ENCODE measurements around the gene SPNS2. TPM values are rescaled to one million over a fixed set of nuclear protein-coding genes. Genes with fewer than 3 reads are reported as not detected.
A peak's percentile ranks its signal among the peaks of the same experiment; 100 is the strongest.

Gene SPNS2
- polyA plus RNA-seq, 3 donors, result 0.23 to 0.33 TPM; not detected in 1

DNA sequence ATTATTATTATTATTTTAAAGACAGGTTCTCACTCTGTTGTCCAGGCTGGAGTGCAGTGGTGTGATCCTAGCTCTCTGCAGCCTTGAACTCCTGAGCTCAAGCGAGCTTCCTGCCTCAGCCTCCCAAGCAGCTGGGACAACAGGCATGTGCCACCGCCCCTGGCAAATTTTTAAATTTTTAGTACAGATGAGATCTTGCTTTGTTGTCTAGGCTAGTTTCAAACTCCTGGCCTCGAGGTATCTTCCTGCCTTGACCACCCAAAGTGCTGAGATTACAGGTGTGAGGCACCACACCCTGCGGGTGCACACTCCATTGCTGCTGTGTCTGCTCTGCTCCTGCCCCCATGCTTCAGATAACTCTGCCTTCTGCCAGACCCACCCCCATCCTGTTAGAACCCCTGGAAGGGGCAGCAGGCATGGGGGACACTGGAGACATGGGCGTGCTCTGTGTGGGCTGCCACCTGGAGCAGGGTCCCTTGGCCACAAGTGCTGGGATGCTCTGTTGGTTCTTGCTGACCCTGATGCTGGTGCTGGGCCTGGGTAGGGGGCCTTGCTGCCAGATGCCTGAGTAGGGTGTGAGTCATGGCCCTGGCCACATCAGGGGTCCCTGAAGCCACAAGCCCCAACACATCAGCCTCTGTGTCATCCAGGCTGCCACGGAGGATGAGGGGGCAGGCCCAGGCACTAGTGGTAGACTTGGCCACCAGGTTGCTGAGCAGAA lies 59.1 kb downstream of the SPNS2 start:
- H3K4me1 ChIP-seq (ENCODE audit: control insufficient read depth in 1 of 2, insufficient read depth in 2 of 2, low read length in 2 of 2), result peaks cover 19 to 26% of the 10 kb centered on the region in 2 donors
- peaks cover 2 to 8% of the 10 kb centered on the region in 2 donors for H3K36me3 Mint-ChIP-seq

DNA sequence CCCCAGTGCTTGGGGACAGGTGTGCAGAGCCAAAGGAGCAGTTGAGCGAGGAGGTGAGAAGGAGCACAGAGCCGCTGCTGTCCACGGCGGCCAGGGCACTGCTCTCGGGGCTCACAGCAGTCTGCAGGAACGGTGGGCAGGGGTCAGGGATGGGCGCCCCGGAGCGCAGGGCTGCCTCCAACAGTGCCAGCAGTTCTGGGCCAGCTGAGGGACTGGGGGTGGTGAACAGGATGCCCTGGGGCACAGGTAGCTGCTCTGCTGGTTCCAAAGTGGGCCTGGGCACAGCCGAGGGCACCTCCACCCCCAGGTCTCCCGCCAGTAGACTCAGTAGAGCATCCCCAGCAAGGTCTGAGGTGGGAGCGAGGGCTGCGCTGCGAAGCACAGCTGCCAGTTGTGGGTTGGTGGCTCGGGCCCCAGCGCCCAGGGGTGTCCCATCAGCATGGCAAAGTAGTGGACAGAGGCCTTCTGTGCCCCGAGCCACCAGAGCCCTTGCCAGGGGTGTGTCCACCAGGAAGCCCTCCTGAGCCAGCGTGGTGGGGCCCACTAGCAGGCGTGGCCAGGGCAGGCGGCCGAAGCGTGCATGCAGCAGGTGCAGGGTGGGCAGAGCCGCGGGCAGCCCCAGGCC lies 59.8 kb downstream of the SPNS2 start:
- WGBS (ENCODE audit: insufficient coverage), result 96% methylated on average over 21 of the region's 24 CpGs
- Histone ChIP-seq H3K9ac (ENCODE audit: insufficient read depth, low read length, poor library complexity, severe bottlenecking) (no peak overlapping the region), H3K79me2 (ENCODE audit: insufficient read depth, low read length) (peaks cover 16% of the 10 kb centered on the region), H3K36me3 (replicated peaks in 1 of 2; ENCODE audit: control insufficient read depth in 1 of 2, insufficient read depth in 2 of 2, low read length in 2 of 2) (peaks cover 2% of the 10 kb centered on the region in 2 donors), H3K4me3 (replicated peaks in 1 of 3; ENCODE audit: low read depth in 2 of 3, low read length in 3 of 3) (no peak overlapping the region), H3K4me2 (replicated peaks; ENCODE audit: extremely low read depth, low read length, poor library complexity, severe bottlenecking) (no peak overlapping the region), H3K4me1 (ENCODE audit: control insufficient read depth in 1 of 2, insufficient read depth in 2 of 2, low read length in 2 of 2) (peaks cover 19 to 26% of the 10 kb centered on the region in 2 donors), H3K9me3 (replicated peaks in 1 of 2; ENCODE audit: control insufficient read depth in 1 of 2, insufficient read depth in 1 of 2, low read length in 2 of 2) (no peaks in the 10 kb centered on the region), H3K27me3 (ENCODE audit: control insufficient read depth in 2 of 2, insufficient read depth in 2 of 2, low read length in 2 of 2) (no peaks in the 10 kb centered on the region), H3K27ac (ENCODE audit: low read depth in 1 of 2, low read length in 2 of 2) (no peak overlapping the region), H4K20me1 (ENCODE audit: insufficient read depth, low read length) (no peaks in the 10 kb centered on the region), H2AFZ (ENCODE audit: insufficient read depth, low read depth, low read length, poor library complexity, severe bottlenecking) (no peak overlapping the region)
- intact Hi-C loops (cut with micrococcal nuclease), result no loop called here
- Mint-ChIP-seq H3K4me1 (peaks cover 31% of the 10 kb centered on the region), H3K9me3 (no peaks in the 10 kb centered on the region), H3K27ac (peak overlapping the region in 1 of 7 donors; percentile 46), H3K36me3 (peaks cover 2 to 4% of the 10 kb centered on the region in 2 donors), H3K4me3 (no peak overlapping the region), H3K27me3 (ENCODE audit: low read depth in 3 of 3) (peaks cover 0 to 3% (median 2%) of the 10 kb centered on the region in 3 donors)
- TF ChIP-seq, protein P1, sequence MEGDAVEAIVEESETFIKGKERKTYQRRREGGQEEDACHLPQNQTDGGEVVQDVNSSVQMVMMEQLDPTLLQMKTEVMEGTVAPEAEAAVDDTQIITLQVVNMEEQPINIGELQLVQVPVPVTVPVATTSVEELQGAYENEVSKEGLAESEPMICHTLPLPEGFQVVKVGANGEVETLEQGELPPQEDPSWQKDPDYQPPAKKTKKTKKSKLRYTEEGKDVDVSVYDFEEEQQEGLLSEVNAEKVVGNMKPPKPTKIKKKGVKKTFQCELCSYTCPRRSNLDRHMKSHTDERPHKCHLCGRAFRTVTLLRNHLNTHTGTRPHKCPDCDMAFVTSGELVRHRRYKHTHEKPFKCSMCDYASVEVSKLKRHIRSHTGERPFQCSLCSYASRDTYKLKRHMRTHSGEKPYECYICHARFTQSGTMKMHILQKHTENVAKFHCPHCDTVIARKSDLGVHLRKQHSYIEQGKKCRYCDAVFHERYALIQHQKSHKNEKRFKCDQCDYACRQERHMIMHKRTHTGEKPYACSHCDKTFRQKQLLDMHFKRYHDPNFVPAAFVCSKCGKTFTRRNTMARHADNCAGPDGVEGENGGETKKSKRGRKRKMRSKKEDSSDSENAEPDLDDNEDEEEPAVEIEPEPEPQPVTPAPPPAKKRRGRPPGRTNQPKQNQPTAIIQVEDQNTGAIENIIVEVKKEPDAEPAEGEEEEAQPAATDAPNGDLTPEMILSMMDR (IDR thresholded peaks at IDR 0.05), result no peak
- no peak for DNase-seq

More for the DNA sequence above, 59.1 kb downstream of the SPNS2 start:
- DNase-seq, result no peak
- 83% methylated on average over 4 of the region's 6 CpGs for WGBS (ENCODE audit: insufficient coverage)
- H3K9me3 Mint-ChIP-seq, result no peaks in the 10 kb centered on the region
- H3K4me3 Mint-ChIP-seq, result no peak overlapping the region
- TF ChIP-seq, protein P1 (IDR thresholded peaks at IDR 0.05), result no peak
- intact Hi-C loops (cut with micrococcal nuclease), result no loop called here
- Histone ChIP-seq H4K20me1 (ENCODE audit: insufficient read depth, low read length) (no peaks in the 10 kb centered on the region), H3K9me3 (replicated peaks in 1 of 2; ENCODE audit: control insufficient read depth in 1 of 2, insufficient read depth in 1 of 2, low read length in 2 of 2) (no peaks in the 10 kb centered on the region), H3K4me2 (replicated peaks; ENCODE audit: extremely low read depth, low read length, poor library complexity, severe bottlenecking) (no peak overlapping the region), H3K27ac (ENCODE audit: low read depth in 1 of 2, low read length in 2 of 2) (no peak overlapping the region), H3K4me3 (replicated peaks in 1 of 3; ENCODE audit: low read depth in 2 of 3, low read length in 3 of 3) (no peak overlapping the region), H3K79me2 (ENCODE audit: insufficient read depth, low read length) (peaks cover 17% of the 10 kb centered on the region), H2AFZ (ENCODE audit: insufficient read depth, low read depth, low read length, poor library complexity, severe bottlenecking) (no peak overlapping the region), H3K9ac (ENCODE audit: insufficient read depth, low read length, poor library complexity, severe bottlenecking) (no peak overlapping the region), H3K27me3 (ENCODE audit: control insufficient read depth in 2 of 2, insufficient read depth in 2 of 2, low read length in 2 of 2) (no peaks in the 10 kb centered on the region), H3K36me3 (replicated peaks in 1 of 2; ENCODE audit: control insufficient read depth in 1 of 2, insufficient read depth in 2 of 2, low read length in 2 of 2) (peaks cover 6 to 9% of the 10 kb centered on the region in 2 donors)
- H3K4me1 Mint-ChIP-seq, result peaks cover 31% of the 10 kb centered on the region
- peak overlapping the region in 1 of 7 donors; percentile 46 for H3K27ac Mint-ChIP-seq
- peaks cover 0 to 3% (median 2%) of the 10 kb centered on the region in 3 donors for H3K27me3 Mint-ChIP-seq (ENCODE audit: low read depth in 3 of 3)
